BLaER1 (cell line): ENCODE measurements around the gene GPC6.

Source experiments
- H3K27ac ChIP-seq: shearing (Covaris generic); formaldehyde crosslinking; 2 replicates; pipeline ENCODE4 v1.8.1; 2022
- H3K27me3 ChIP-seq: shearing (Covaris generic); formaldehyde crosslinking; 2 replicates; pipeline ENCODE4 v1.8.1; 2022
- H3K36me3 ChIP-seq: shearing (Covaris generic); formaldehyde crosslinking; 2 replicates; pipeline ENCODE4 v1.8.1; 2022
- H3K4me1 ChIP-seq: shearing (Covaris generic); formaldehyde crosslinking; 2 replicates; pipeline ENCODE4 v1.8.1; 2022
- H3K4me2 ChIP-seq: shearing (Covaris generic); formaldehyde crosslinking; 2 replicates; pipeline ENCODE4 v1.8.1; 2022
- H3K4me3 ChIP-seq: shearing (Covaris generic); formaldehyde crosslinking; 2 replicates; pipeline ENCODE4 v1.8.1; 2022
- H3K9ac ChIP-seq: shearing (Covaris generic); formaldehyde crosslinking; 2 replicates; pipeline ENCODE4 v1.8.1; 2022
- H3K9me3 ChIP-seq: shearing (Covaris generic); formaldehyde crosslinking; 2 replicates; pipeline ENCODE4 v1.8.1; 2022
- H4K20me1 ChIP-seq: shearing (Covaris generic); formaldehyde crosslinking; 2 replicates; pipeline ENCODE4 v1.8.1; 2022
- Cebpa-rat ChIP-seq: shearing (Covaris generic); IDR thresholded peaks from 2 replicates; pipeline ENCODE4 v1.8.1; 2022

Gene GPC6

GRCh38 chr13:94050039-94050438 lies 823.4 kb downstream of the GPC6 start:
- TF ChIP-seq Cebpa-rat = no peak
- H3K4me1 ChIP-seq = peaks cover 30% of the 10 kb centered on the region
- no peaks in the 10 kb centered on the region for H3K36me3 ChIP-seq
- H3K27ac ChIP-seq = no peak overlapping the region
- no peaks in the 10 kb centered on the region for H3K27me3 ChIP-seq
- no peak overlapping the region for H3K4me3 ChIP-seq
- no peaks in the 10 kb centered on the region for H4K20me1 ChIP-seq
- H3K9me3 ChIP-seq = no peaks in the 10 kb centered on the region
- H3K4me2 ChIP-seq = no peak overlapping the region
- H3K9ac ChIP-seq = no peak overlapping the region

- no peaks in the 10 kb centered on the region for H3K36me3 ChIP-seq
- no peak overlapping the region for H3K27ac ChIP-seq
- no peaks in the 10 kb centered on the region for H3K27me3 ChIP-seq
- peaks cover 37% of the 10 kb centered on the region for H3K4me1 ChIP-seq
- H3K4me2 ChIP-seq = no peak overlapping the region
- no peak overlapping the region for H3K4me3 ChIP-seq
- no peak overlapping the region for H3K9ac ChIP-seq
- TF ChIP-seq Cebpa-rat = no peak
- H4K20me1 ChIP-seq = no peaks in the 10 kb centered on the region
- no peaks in the 10 kb centered on the region for H3K9me3 ChIP-seq
Observed at GRCh38 chr13:94050686-94051085, 824.1 kb downstream of the GPC6 start.

- H3K27ac ChIP-seq = peak overlapping the region; percentile 43; the same call in 1 of the 2 replicates
- H3K4me1 ChIP-seq = peaks cover 44% of the 10 kb centered on the region
- H3K27me3 ChIP-seq = no peaks in the 10 kb centered on the region
- no peaks in the 10 kb centered on the region for H3K36me3 ChIP-seq
- H3K9me3 ChIP-seq = no peaks in the 10 kb centered on the region
- H3K9ac ChIP-seq = no peak overlapping the region; the same call in 1 of the 2 replicates
- no peak for TF ChIP-seq Cebpa-rat
- H3K4me3 ChIP-seq = no peak overlapping the region; the same call in 1 of the 2 replicates
- peak overlapping the region; percentile 82 for H3K4me2 ChIP-seq
- no peaks in the 10 kb centered on the region for H4K20me1 ChIP-seq
Observed at GRCh38 chr13:94053986-94054593, 827.5 kb downstream of the GPC6 start.

- no peaks in the 10 kb centered on the region for H4K20me1 ChIP-seq
- no peak overlapping the region for H3K9ac ChIP-seq
- H3K27me3 ChIP-seq = no peaks in the 10 kb centered on the region
- no peak overlapping the region for H3K27ac ChIP-seq
- peak overlapping the region; percentile 82; the same call in 1 of the 2 replicates for H3K4me2 ChIP-seq
- no peak for TF ChIP-seq Cebpa-rat
- peaks cover 44% of the 10 kb centered on the region for H3K4me1 ChIP-seq
- H3K4me3 ChIP-seq = no peak overlapping the region
- H3K9me3 ChIP-seq = no peaks in the 10 kb centered on the region
- no peaks in the 10 kb centered on the region for H3K36me3 ChIP-seq
Observed at GRCh38 chr13:94056362-94056990, 829.9 kb downstream of the GPC6 start.

GRCh38 chr13:94057618-94058186 lies 831.1 kb downstream of the GPC6 start:
- Histone ChIP-seq H3K4me2 (no peak overlapping the region), H3K4me3 (no peak overlapping the region), H4K20me1 (no peaks in the 10 kb centered on the region), H3K27me3 (no peaks in the 10 kb centered on the region), H3K27ac (no peak overlapping the region), H3K9me3 (no peaks in the 10 kb centered on the region), H3K9ac (no peak overlapping the region), H3K4me1 (peaks cover 37% of the 10 kb centered on the region), H3K36me3 (no peaks in the 10 kb centered on the region)
- TF ChIP-seq Cebpa-rat = no peak

- peaks cover 25% of the 10 kb centered on the region for H3K4me1 ChIP-seq
- H3K9me3 ChIP-seq = no peaks in the 10 kb centered on the region
- H3K36me3 ChIP-seq = no peaks in the 10 kb centered on the region
- H3K4me3 ChIP-seq = no peak overlapping the region
- no peaks in the 10 kb centered on the region for H3K27me3 ChIP-seq
- H3K9ac ChIP-seq = no peak overlapping the region
- H3K27ac ChIP-seq = no peak overlapping the region
- no peak for TF ChIP-seq Cebpa-rat
- H3K4me2 ChIP-seq = no peak overlapping the region
- no peaks in the 10 kb centered on the region for H4K20me1 ChIP-seq
Observed at GRCh38 chr13:94058821-94059360, 832.3 kb downstream of the GPC6 start.

- H3K27me3 ChIP-seq = no peaks in the 10 kb centered on the region
- H3K9me3 ChIP-seq = no peaks in the 10 kb centered on the region
- H4K20me1 ChIP-seq = no peaks in the 10 kb centered on the region
- H3K4me3 ChIP-seq = no peak overlapping the region
- H3K27ac ChIP-seq = no peak overlapping the region
- H3K36me3 ChIP-seq = no peaks in the 10 kb centered on the region
- no peak overlapping the region for H3K9ac ChIP-seq
- H3K4me2 ChIP-seq = no peak overlapping the region
- peaks cover 1% of the 10 kb centered on the region; the same call in 1 of the 2 replicates for H3K4me1 ChIP-seq
- no peak for TF ChIP-seq Cebpa-rat
Observed at GRCh38 chr13:94061301-94061700, 834.7 kb downstream of the GPC6 start.

GRCh38 chr13:94063096-94063495 lies 836.5 kb downstream of the GPC6 start:
- Histone ChIP-seq H3K9me3 (no peaks in the 10 kb centered on the region), H3K4me2 (no peak overlapping the region), H3K4me3 (no peak overlapping the region), H3K27me3 (no peaks in the 10 kb centered on the region), H3K36me3 (no peaks in the 10 kb centered on the region), H3K27ac (no peak overlapping the region), H4K20me1 (no peaks in the 10 kb centered on the region), H3K4me1 (no peaks in the 10 kb centered on the region), H3K9ac (no peak overlapping the region)
- TF ChIP-seq Cebpa-rat = no peak

GRCh38 chr13:94063848-94064247 lies 837.2 kb downstream of the GPC6 start:
- no peaks in the 10 kb centered on the region for H3K9me3 ChIP-seq
- H3K4me2 ChIP-seq = no peak overlapping the region
- H4K20me1 ChIP-seq = no peaks in the 10 kb centered on the region
- no peak overlapping the region for H3K27ac ChIP-seq
- TF ChIP-seq Cebpa-rat = no peak
- H3K27me3 ChIP-seq = no peaks in the 10 kb centered on the region
- H3K36me3 ChIP-seq = no peaks in the 10 kb centered on the region
- no peak overlapping the region for H3K9ac ChIP-seq
- H3K4me1 ChIP-seq = no peaks in the 10 kb centered on the region
- no peak overlapping the region for H3K4me3 ChIP-seq

- H3K4me1 ChIP-seq = no peaks in the 10 kb centered on the region
- H3K27ac ChIP-seq = no peak overlapping the region
- H3K9ac ChIP-seq = no peak overlapping the region
- H3K9me3 ChIP-seq = no peaks in the 10 kb centered on the region
- H3K36me3 ChIP-seq = no peaks in the 10 kb centered on the region
- H4K20me1 ChIP-seq = no peaks in the 10 kb centered on the region
- H3K4me2 ChIP-seq = no peak overlapping the region
- no peak overlapping the region for H3K4me3 ChIP-seq
- no peaks in the 10 kb centered on the region for H3K27me3 ChIP-seq
- TF ChIP-seq Cebpa-rat = no peak
Observed at GRCh38 chr13:94065741-94066140, 839.1 kb downstream of the GPC6 start.
